SK-MEL-5 (cell line): ENCODE measurements around the gene SMC1B. TPM values are rescaled to one million over a fixed set of nuclear protein-coding genes. Genes with fewer than 3 reads are reported as not detected.

Source experiments
- DNase-seq: peaks from one replicate; pipeline ENCODE4 v3.0.0-alpha.2; 2016; ENCODE audit warnings: low read depth, low spot score
- in situ Hi-C: cut with HindIII; loops from 2 replicates; pipeline ENCODE4 v1.10.0; 2016; ENCODE audit warnings: low sequenced_read_pairs, high pct_unique_total_duplicates, low pct_unique_long_range_greater_than_20kb
- total RNA-seq: library from RNA; depleted of rRNA; stranded (reverse); fragments of >200 nt; shearing (Covaris generic); gene quantifications from 2 replicates; pipeline ENCODE4 v1.2.3, GENCODE V29; 2014

SMC1B gene
- total RNA-seq, 1 experiment from 2014 or later, result 0.16 TPM

DNA sequence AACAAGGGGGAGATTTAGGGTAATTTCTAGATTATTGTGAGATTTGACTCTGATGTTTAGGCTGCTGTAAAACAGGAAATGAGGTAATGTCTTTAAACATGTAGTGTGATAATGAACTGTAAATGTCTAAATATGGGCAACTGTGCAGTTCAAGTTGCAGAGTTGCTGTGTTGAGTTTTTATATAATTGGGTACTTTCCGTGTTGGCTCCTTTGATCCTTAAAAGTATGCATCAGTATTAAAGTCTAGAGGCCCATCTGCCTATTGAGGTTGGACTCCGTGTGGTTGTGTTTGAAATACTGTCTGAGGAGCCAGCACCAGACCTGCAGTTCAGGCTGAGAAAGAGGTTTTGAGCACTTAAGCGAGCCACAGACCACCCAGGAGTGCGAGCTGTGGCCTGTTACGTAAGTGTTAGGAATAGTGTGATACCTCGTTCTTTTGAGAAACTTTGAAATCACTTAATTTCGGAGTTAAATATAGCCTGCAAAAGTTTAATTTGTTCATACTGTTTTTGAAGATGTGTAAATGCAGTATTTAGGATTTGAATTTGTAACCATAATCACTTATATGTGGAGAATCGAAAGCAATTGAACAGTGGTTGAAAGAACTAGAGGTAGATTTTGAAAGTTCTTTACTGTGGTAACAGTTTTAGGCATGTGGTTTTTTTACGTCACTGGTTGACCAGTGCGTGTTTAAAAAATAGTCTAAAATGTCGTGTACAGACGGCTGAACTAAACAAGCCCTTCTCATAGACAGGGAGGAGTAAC is 94.7 kb downstream of the SMC1B start:
- DNase-seq, result no peak
- in situ Hi-C loops, result no loop called here

DNA sequence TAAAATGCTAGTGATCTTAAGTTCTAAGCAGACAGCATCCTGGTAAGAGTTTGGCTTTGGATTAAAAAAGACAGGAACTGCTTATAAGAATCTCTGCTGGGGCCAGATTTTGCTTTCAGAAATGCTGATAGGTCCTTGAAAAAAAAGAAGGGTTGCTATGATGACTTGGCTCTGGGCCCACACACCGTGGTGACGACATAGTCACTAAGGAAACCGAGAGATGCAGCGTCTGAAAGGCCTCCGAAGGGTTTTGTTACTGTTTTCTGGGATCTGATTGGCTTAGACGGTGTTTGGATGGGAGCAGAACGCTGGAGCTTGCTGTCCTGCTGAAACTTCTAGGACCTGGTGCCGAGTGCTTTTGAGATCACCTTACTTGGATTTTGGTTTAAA is 95.2 kb downstream of the SMC1B start:
- in situ Hi-C loops, result no loop called here
- peak; percentile 44 for DNase-seq

DNA sequence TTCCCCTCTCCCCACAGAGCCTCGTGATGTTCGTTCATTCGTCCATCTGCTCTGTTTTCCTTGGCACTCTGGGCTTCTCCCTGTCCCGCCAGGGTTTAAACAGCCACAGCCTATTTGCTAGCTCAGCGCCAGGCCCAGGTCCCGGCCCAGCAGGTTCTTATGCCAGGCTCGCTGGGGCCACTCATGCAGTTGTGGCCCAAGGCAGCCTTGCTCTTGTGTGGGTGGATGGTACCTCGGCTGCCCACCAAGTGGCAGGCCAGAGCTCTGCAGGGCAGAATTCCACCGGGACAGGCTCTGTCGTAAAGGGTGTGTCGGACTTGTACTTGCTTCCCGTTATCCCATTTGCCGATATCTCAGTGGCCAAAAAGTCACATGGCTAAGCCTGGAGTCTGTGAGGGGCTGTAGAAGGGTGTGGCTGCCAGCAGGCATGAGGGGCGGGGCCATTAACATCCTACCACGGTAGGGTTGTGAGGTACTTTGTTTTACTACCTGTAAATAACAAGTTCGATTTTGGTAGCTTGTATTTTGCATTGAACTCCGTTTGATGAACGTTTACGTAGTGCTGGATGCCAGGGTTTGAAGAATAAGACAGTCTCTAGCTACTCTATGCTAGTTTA is 95.7 kb downstream of the SMC1B start:
- in situ Hi-C loops, result no loop called here
- peak; percentile 76 for DNase-seq

DNA sequence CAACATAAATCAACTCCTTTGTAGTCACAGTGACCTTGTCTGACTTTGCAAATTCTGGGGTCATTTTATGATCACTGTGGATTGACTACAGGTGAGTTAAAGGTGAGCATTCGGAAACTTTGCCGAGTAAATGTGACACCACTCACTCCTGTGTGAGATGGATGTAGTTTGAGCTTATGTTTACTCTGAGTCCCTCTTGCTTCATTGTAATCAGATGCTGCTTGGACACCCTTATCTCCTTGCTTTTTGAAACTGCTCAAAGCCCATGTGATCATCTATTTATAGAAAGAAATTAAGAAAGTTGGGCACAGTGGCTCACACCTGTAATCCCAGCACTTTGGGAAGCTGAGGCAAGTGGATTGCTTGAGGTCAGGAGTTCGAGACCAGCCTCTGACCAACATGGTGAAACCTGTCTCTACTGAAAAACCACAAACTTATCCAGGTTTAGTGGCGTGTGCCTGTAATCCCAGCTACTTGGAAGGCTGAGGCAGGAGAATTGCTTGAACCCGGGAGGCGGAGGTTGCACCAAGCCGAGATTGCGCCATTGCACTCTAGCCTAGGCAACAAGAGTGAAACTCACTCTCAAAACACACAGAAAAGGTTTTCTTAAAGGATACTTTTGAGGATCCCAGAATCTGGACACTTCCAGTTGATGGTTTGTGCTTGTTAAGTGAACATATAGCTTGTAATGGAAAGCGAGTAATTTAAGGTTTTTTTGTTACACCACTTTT is 96.4 kb downstream of the SMC1B start:
- in situ Hi-C loops, result no loop called here
- no peak for DNase-seq

DNA sequence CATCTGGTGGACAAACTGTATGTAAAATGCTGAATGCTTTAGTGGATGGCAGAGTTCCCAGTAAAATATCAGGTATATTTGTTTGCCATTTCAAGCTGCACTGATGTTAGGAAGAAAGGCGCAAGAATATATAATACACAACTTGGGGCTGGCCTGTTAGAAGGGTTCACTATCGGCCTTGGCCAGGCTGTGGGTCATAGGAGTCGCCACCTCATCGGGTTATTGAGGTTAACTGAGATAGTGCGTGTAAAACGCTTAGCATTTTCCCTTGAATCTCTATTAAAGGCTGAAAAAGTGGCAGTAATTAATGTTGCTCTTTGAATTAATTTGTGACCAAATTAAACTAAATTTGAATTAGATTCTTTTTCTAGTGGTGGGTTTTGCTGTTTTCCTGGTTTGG is 98.6 kb downstream of the SMC1B start:
- in situ Hi-C loops, result no loop called here
- DNase-seq, result no peak

DNA sequence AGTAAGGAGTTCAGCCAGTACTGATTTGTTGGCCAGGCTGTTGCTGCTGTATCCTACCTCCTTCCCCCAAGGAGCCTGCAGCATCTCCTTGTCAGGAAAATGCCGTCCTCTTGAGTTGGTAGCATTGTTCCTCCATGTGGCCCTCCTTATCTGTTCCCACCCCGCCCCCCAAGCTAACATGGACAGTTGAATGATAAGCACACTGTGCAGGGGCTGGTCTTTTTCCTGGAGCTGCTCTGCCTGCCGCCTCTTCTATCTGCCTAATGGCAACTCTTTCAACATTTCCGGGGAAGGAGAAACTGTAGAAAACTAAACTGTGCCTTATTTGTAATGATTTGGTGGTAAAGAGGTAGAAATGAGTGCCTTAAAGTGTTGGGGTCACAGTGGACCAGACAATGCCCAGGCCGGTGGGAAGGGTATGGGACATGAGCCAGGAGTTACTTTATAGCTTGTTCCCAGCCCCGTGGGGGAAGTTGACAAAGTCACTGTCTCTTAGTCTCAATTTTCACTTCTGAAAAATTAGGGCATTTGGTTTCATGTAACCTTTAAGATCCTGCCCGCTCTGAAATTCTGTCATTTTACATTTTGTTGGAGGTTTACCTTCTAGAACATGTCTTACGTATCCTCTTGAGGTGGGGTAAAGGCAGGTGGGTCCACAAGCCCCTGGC is 99.2 kb downstream of the SMC1B start:
- in situ Hi-C loops, result no loop called here
- DNase-seq, result no peak

DNA sequence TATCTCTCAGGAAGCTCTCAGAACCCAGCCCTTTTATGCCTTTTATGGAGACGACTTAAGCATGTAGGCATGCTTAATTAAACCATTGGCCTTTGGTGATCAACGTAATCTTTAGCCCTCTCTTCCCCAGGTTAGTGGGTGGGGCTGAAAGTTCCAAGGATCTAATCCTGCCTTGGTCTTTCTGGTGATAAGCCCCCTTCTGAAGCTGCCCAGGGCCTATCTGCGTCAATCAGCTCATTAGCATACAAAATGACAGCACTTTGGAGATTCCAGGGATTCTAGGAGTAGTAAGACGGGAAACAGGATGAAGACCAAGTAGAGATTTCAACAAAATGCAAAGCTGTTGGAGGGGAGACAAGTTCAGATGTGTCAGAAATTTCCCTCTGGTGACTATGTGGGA is 100.5 kb downstream of the SMC1B start:
- no peak for DNase-seq
- in situ Hi-C loops, result no loop called here

DNA sequence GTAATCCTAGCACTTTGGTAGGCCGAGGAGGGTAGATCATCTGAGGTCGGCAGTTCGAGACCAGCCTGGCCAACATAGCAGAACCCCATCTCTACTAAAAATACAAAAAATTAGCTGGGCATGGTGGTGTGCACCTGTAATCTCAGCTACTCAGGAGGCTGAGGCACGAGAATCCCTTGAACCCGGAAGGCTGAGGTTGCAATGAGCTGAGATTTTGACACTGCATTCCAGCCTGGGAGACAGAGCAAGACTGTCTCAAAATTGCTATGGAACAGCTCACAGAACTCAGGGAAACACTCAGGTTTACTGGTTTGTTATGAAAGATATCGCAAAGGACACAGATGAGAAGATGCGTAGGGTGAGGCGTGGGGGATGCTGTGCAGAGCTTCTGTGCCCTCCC is 101.0 kb downstream of the SMC1B start:
- DNase-seq, result no peak
- in situ Hi-C loops, result no loop called here

DNA sequence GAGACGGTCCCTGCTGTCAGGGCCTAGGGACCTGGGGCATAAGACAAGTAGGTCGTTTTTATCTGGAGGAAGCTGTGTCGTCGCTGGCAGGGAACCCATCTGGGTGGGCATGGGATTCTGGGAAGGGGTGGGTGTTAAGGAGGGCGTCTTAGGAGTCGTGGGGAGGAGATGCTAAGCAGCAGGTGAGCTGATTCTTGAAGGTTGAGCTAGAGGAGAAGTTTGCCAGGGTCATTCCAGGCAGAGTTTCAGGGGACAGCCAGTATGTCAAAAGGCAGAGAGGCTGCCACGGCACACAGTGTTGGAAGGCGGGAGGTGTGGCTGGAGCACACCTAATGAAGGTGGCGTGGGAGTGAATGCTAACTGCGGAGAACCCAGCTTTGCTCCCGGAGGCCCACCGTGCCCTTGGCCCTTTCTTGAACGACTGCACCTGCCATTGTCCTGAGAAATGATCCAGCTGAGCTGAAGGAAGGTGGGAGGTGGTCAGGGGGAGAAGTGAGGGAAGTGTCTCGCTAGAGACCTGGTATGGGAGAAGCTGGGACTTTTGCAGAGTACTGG is 102.3 kb downstream of the SMC1B start:
- in situ Hi-C loops, result no loop called here
- no peak for DNase-seq

DNA sequence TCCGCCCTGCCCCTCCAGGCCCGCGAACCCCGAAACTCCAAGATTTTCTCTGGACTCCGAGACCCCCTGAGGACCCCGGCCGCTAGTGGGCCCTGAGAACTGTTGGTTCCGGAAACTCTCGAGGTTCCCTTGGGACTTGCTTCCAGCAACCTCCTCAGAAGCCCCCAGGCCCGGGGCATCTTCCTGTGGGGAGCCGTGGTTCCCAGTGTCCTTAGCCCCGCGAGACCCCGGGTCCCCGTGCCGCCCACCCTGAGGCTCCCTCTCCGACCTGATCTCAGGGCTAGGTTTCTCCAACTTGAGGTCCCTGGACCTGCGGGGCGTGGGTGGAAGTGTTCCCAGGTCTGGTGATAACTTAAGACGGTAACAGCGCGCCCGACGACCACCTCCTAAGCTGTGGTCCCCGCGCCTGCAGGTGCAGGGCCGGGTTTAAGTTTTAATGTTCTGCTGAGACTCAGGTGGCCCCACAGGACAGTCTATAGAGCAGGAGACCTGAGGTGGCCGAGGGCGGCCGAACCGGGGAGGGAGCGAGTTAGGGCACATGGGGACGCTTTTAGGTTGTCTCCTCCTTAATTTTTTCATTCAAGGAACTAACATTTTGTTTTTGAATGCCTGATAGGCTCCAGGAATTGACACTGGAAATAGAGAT is 102.9 kb downstream of the SMC1B start:
- in situ Hi-C loops, result no loop called here

DNA sequence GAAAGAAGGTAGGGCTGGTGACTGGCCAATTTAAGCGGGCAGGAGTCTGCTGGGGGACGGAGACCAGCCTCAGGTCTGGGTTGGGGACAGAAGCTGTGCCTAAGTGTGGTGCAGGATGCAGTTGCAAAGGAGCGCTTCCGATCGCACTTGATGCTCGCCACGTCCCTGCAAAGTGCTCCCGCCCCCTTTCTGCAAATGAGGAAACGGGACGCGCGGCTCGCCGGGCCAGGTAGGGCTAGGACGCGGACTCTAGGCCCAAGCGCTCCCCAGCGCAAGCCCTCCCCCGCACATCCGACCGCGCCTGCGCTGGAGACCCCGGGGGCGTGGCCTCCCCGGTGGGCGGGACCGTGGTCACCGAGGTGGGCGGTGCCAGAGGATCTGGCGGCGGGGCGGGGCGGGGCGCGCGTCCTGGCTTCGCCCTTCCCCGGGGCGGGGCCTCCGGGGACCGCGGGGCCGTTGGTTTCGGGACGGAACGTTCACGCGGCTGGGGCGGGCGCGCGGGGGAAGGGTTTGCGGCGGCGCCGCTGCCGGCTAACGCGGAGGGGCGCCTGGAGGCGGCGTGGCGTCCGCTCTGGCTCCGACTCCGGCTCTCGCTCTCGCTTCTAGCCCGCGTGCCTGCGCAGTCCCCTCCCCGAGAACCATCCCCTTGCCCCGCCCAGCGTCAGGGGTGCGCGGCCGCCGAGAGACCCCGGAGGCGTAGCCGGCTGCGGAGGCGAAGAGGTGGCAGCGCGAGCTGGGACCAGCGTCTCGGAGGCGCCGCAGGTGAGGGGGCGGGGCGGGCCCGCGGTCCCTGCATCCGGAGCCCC is 103.8 kb downstream of the SMC1B start, which contains the start of gene FAM118A:
Gene FAM118A, plus strand, starts transcription at position 513 of the 806 bp plus-strand sequence. CDS start 12,446 bp downstream, outside the sequence.
- in situ Hi-C loops, result no loop called here
- DNase-seq, result peak; percentile 90

More for the DNA sequence above, 102.9 kb downstream of the SMC1B start:
- no peak for DNase-seq

DNA sequence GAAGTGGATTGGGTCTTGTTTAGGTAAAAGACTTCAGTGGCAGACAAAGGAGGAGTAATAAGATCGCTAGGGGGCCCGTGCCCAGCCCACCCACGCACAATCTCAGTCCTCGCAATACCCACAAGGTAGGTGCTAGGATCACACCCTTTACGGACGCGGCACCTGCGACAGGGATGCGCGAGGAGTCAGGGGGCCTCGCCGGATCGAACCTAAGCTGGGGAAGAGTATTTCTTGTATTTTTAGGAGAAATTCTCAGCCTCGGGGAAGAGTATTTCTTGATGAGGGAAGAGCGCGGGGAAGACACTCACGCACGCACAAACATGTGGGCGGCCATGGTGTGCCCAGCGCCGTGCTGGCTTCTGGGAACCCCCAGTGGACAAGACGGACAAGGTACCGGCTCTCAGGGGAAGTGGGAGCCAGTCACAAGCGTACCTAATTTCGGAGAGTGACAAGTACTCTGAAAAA is 104.4 kb downstream of the SMC1B start:
- in situ Hi-C loops, result no loop called here
- no peak for DNase-seq

DNA sequence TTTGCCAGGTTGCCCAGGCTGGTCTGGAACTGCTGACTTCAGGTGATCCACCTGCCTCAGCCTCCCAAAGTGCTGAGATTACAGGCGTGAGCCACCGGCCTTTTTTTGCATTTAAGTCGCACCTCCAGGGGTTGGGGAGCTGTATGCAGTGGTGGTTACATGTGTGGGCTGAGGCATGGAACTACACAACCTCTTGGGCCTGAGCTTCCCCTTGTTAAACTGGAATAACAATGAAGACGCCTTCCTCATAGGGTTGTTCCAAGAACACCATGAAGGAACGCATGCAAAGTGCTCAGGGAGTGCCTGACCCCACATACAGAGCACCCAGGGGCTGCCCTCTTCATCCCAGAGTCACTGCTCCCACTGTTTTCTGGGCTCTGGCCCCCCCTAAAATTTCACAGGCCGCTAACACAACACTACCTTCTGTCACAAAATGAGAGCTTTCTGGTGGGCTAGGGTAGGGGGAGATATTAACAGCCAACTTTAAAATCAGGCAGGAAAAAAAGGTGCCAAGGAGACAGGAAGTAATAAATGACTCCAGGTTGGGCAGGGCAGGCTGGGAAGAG is 104.9 kb downstream of the SMC1B start:
- DNase-seq, result no peak
- in situ Hi-C loops, result no loop called here

DNA sequence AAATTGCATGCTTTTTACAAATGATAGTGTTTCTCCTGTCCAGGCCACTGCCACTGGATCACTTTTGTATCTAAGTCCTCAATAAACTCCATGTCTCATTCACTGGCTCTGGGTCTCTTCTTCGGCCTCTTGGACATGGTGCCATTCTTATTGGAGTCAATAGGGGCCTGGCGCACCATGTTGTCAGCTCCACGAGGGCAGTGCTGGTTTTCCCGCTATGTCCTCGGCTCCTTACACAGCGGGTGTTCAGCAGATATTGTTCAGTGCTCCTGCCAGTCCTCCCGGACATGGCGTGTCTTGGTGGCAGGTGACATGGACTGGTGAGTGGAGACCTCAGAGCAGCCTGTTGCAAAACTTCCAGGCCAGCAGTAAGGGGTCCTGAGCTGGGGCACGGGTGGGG is 107.3 kb downstream of the SMC1B start:
- in situ Hi-C loops, result no loop called here
- no peak for DNase-seq

DNA sequence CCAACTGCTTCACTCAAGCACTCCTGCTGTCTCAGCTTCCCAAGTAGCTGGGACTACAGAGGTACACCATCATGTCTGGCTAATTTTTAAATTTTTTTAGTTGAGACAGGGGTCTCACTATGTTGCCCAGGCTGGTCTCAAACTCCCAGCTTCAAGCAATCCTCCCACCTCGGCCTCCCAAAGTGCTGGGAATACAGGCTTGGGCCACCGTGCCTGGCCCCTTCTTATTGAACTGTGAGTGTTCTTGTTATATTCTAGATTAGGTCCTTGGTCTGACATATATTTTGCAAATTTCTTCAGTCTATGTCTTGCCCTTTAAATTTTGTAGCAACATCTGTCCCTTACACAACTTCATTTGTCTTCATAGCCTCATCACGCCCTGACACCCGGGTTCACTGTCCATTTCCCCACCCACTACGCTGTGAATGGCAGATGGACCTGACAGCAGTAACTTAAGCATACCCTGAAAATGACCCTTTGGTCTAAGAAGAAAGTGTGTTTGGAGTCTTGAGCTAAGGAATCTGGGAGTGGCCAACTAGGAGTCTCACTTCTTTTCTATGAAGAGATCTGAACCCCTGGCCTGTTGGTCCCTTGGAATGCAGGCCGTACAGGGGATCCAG is 107.8 kb downstream of the SMC1B start:
- in situ Hi-C loops, result no loop called here
- DNase-seq, result no peak

DNA sequence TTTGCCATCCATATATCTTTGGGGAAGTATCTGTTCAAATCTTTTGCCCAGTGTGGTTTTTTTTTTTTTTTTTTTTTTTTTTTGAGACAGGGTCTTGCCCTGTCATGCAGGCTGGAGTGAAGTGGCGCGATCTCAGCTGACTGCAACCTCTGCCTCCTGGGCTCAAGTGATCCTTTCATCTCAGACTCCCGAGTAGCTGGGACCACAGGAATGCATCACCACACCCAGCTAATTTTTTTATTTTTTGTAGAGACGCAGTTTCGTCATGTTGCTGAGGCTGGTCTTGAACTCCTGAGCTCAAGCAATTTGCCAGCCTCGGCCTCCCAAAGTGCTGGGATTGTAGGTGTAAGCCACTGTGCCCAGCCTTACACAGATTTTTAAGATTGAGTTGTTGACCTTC is 108.4 kb downstream of the SMC1B start:
- peak; percentile 36 for DNase-seq
- in situ Hi-C loops, result no loop called here
